HG03108 (cell line): ENCODE data around the gene CREB3.

Experiments used
- ATAC-seq: cut with Tn5 transposase; IDR thresholded peaks from one replicate; pipeline ENCODE4 v1.9.1; 2021; ENCODE audit warnings: moderate library complexity; ENCODE audit not compliant: unreplicated experiment

The CREB3 gene

GRCh38 chr9:35725362-35725761 lies 7.1 kb upstream of the CREB3 start:
- ATAC-seq, result no peak

- no peak for ATAC-seq
Observed at GRCh38 chr9:35726931-35727330, 5.5 kb upstream of the CREB3 start.

- no peak for ATAC-seq
Observed at GRCh38 chr9:35727676-35728040, 4.8 kb upstream of the CREB3 start.

- no peak for ATAC-seq
Observed at GRCh38 chr9:35728041-35728971, 4.2 kb upstream of the CREB3 start.

GRCh38 chr9:35729101-35729500 lies 3.4 kb upstream of the CREB3 start:
- no peak for ATAC-seq

- no peak for ATAC-seq
Observed at GRCh38 chr9:35729700-35730485, 2.6 kb upstream of the CREB3 start.

GRCh38 chr9:35730486-35730854 lies 2.0 kb upstream of the CREB3 start:
- no peak for ATAC-seq

GRCh38 chr9:35731415-35732184 lies 866 bp upstream of the CREB3 start:
- ATAC-seq, result no peak

- no peak for ATAC-seq
Observed at GRCh38 chr9:35732800-35733541, 505 bp downstream of the CREB3 start.

- no peak for ATAC-seq
Observed at GRCh38 chr9:35734096-35734495, 1.6 kb downstream of the CREB3 start.

GRCh38 chr9:35736201-35736633 lies 3.8 kb downstream of the CREB3 start:
- ATAC-seq, result no peak

- ATAC-seq, result no peak
Observed at GRCh38 chr9:35737143-35737542, 4.7 kb downstream of the CREB3 start.

GRCh38 chr9:35738186-35738585 lies 5.7 kb downstream of the CREB3 start:
- no peak for ATAC-seq

GRCh38 chr9:35738924-35739323 lies 6.5 kb downstream of the CREB3 start:
- ATAC-seq, result no peak

- ATAC-seq, result no peak
Observed at GRCh38 chr9:35740243-35740642, 7.8 kb downstream of the CREB3 start.

- ATAC-seq, result no peak
Observed at GRCh38 chr9:35741740-35742139, 9.3 kb downstream of the CREB3 start.

- ATAC-seq, result no peak
Observed at GRCh38 chr9:35743452-35743851, 11.0 kb downstream of the CREB3 start.

GRCh38 chr9:35743880-35744518 lies 11.5 kb downstream of the CREB3 start:
- no peak for ATAC-seq

GRCh38 chr9:35745569-35745968 lies 13.1 kb downstream of the CREB3 start:
- ATAC-seq, result no peak

GRCh38 chr9:35746583-35746982 lies 14.1 kb downstream of the CREB3 start:
- no peak for ATAC-seq
